GM12878 (cell line): ENCODE measurements around the gene BTBD9. TPM values are rescaled to one million over a fixed set of nuclear protein-coding genes. Genes with fewer than 3 reads are reported as not detected.

Experiments
- ATAC-seq: fragments of 200-7000 bp; cut with Tn5 transposase; 3 replicates; pipeline ENCODE4 v1.9.1; 2020; ENCODE audit warnings: mild to moderate bottlenecking, moderate library complexity
- BruUV-seq: library from RNA; stranded (reverse); fragments of 400-500 nt; replicated peaks from 2 replicates; lab custom pipeline; 2021; lab: Mats Ljungman, UMichigan
- CTCF ChIA-PET: fragments of 300-600 bp; sonication (Branson Sonifier 250); formaldehyde crosslinking; extraction: SDS; loops from one replicate; lab custom pipeline; 2021; ENCODE audit warnings: inconsistent platforms; lab: Yijun Ruan, JAX
- POLR2A ChIA-PET: fragments of 350-600 bp; formaldehyde crosslinking; extraction: SDS; loops from one replicate; lab custom pipeline; 2021; ENCODE audit warnings: inconsistent platforms; lab: Charles Lee
- RAD21 ChIA-PET: fragments of 300-600 bp; sonication (Branson Sonifier 250); formaldehyde crosslinking; loops from one replicate; lab custom pipeline; 2023; ENCODE audit warnings: antibody characterized with exemption; ENCODE audit not compliant: unreplicated experiment; lab: Charles Lee
- SMC1A ChIA-PET: fragments of 300-600 bp; sonication (Branson Sonifier 250); formaldehyde crosslinking; loops from one replicate; lab custom pipeline; 2023; ENCODE audit not compliant: unreplicated experiment, uncharacterized antibody; lab: Charles Lee
- DNase-seq: peaks from one replicate; pipeline ENCODE4 v3.0.0-alpha.2; 2011; ENCODE audit warnings: low read depth, low spot score
- FAIRE-seq: peaks from 3 replicates; lab custom pipeline; 2011; peaks lifted over from hg19 to GRCh38; lab: Jason Lieb, UNC
- H2AFZ ChIP-seq: 2 replicates; pipeline ENCODE4 v1.6.0; 2011; ENCODE audit warnings: low read depth, low read length, control low read depth; ENCODE audit not compliant: control insufficient read depth
- H3K27ac ChIP-seq: 2 replicates; pipeline ENCODE4 v1.5.1; 2011; ENCODE audit warnings: control low read depth; ENCODE audit not compliant: control insufficient read depth, insufficient read depth
- H3K27me3 ChIP-seq, 2 experiments: replicated peaks in 1 of 2; 2 replicates each; pipeline versions ENCODE4 v1.6.0 to v1.6.1; 2011; ENCODE audit warnings: low read length in 1 of 2; ENCODE audit not compliant: control insufficient read depth in 2 of 2, insufficient read depth in 2 of 2
- H3K36me3 ChIP-seq, 2 experiments: 2 replicates each; pipeline ENCODE4 v1.5.1; 2011; ENCODE audit warnings: low read length in 1 of 2; ENCODE audit not compliant: control insufficient read depth in 2 of 2, insufficient read depth in 2 of 2
- H3K4me1 ChIP-seq: 2 replicates; pipeline ENCODE4 v1.6.1; 2011; ENCODE audit warnings: mild to moderate bottlenecking, low read length, moderate library complexity, mixed read lengths; ENCODE audit not compliant: control insufficient read depth, insufficient read depth
- H3K4me2 ChIP-seq: 2 replicates; pipeline ENCODE4 v1.6.0; 2011; ENCODE audit warnings: control low read depth; ENCODE audit not compliant: control insufficient read depth, insufficient read depth
- H3K4me3 ChIP-seq: fragments of 200-600 bp; sonication (generic); 2 replicates; pipeline ENCODE4 v1.5.1; 2016
- H3K79me2 ChIP-seq: 2 replicates; pipeline ENCODE4 v1.6.0; 2011; ENCODE audit warnings: low read length; ENCODE audit not compliant: control insufficient read depth, insufficient read depth
- H3K9ac ChIP-seq: 2 replicates; pipeline ENCODE4 v1.8.0; 2011; ENCODE audit warnings: low read length, control low read depth, mixed read lengths; ENCODE audit not compliant: control insufficient read depth, insufficient read depth
- H3K9me3 ChIP-seq: replicated peaks from 3 replicates; pipeline ENCODE4 v1.5.1; 2011; ENCODE audit warnings: mild to moderate bottlenecking, low read length; ENCODE audit not compliant: control insufficient read depth, insufficient read depth
- H4K20me1 ChIP-seq: 2 replicates; pipeline ENCODE4 v1.6.0; 2011; ENCODE audit not compliant: control insufficient read depth, insufficient read depth
- ATF7 ChIP-seq: fragments of 450-650 bp; IDR thresholded peaks from 2 replicates; pipeline ENCODE4 v1.6.1; 2016; ENCODE audit warnings: low read depth, mild to moderate bottlenecking
- BACH1 ChIP-seq: fragments of 450-650 bp; IDR thresholded peaks from 2 replicates; pipeline ENCODE4 v1.6.1; 2017; ENCODE audit warnings: mild to moderate bottlenecking, borderline replicate concordance
- POU2F2 ChIP-seq: IDR thresholded peaks from 3 replicates; pipeline ENCODE4 v1.6.1; 2011; ENCODE audit warnings: low read depth, mild to moderate bottlenecking, low read length, borderline replicate concordance
- ZNF217 ChIP-seq: fragments of 450-650 bp; IDR thresholded peaks from 2 replicates; pipeline ENCODE4 v1.6.1; 2017; ENCODE audit warnings: antibody characterized with exemption, mild to moderate bottlenecking
- WGBS: methylation state at CpG from one replicate; pipeline ENCODE4 v1.1.6; 2016; ENCODE audit warnings: low lambda C conversion rate; ENCODE audit not compliant: insufficient replicate concordance, insufficient coverage; ENCODE audit errors: missing lambda C conversion rate; 5-methylcytosine and 5-hydroxymethylcytosine counted together
- in situ Hi-C: fragments of 300-500 bp; cut with MboI; formaldehyde crosslinking; loops from 9 replicates; pipeline ENCODE4 v1.14.3; 2018; ENCODE audit warnings: mixed read lengths
- intact Hi-C: fragments of 100-400 bp; cut with micrococcal nuclease; formaldehyde crosslinking; loops from one replicate; pipeline ENCODE4 v1.14.2; 2022; ENCODE audit not compliant: unreplicated experiment
- polyA plus RNA-seq, 11 experiments: library from polyadenylated mRNA; depleted of rRNA in 4 of 11; unstranded in 6 of 11; stranded (reverse) in 5 of 11; fragments of >200 nt; fragmentation: Nextera tagmentation in 4 of 11; fragmentation: Illumina TruSeq in 1 of 11; extraction: Ambion mirVana in 4 of 11; extraction: Trizol in 1 of 11; gene quantifications; 1 replicate in 1 of 11; 2 replicates in 10 of 11; pipeline versions ENCODE4 v1.2.1 to v1.2.3, GENCODE V29; 2011 to 2016; ENCODE audit warnings: inconsistent platforms in 2 of 11, missing spikeins in 2 of 11, low read depth in 1 of 11
- total RNA-seq, 4 experiments: library from RNA; depleted of rRNA in 3 of 4; stranded (reverse); fragments of >200 nt in 3 of 4; fragmentation: Illumina TruSeq in 1 of 4; extraction: Trizol in 1 of 4; gene quantifications; 2 replicates each; pipeline versions ENCODE4 v1.2.1 to v1.2.3, GENCODE V29; 2013 to 2021
- TF ChIP-seq, protein P1 (sequence below): IDR thresholded peaks from 2 replicates; pipeline ENCODE4 v1.6.1; 2012; ENCODE audit warnings: improper control_type of control experiment, low read depth, low read length; ENCODE audit not compliant: insufficient replicate concordance

Gene BTBD9
- total and polyA plus RNA-seq, 10 of the 15 experiments (the other 5 are each of a cell fraction or from before 2014, with no cell fraction given) = 0.22 to 8.6 (median 4.6) TPM

- SMC1A ChIA-PET = interaction anchor here (0.7 to 2.3 kb wide), 6 partner anchors 8 to 447 kb away, joined by 3 to 20 read pairs (median 5); no protein-coding TSS in a partner anchor
- peaks cover 20% of the 10 kb centered on the region for H3K4me1 ChIP-seq
- H3K9ac ChIP-seq = no peak overlapping the region
- no peaks in the 10 kb centered on the region for H3K79me2 ChIP-seq
- RAD21 ChIA-PET = interaction anchor here (0.5 to 4.2 kb wide), 4 partner anchors 12 to 449 kb away, joined by 3 to 21 read pairs (median 4); no protein-coding TSS in a partner anchor
- in situ Hi-C loops (no loop called here), intact Hi-C loops (no loop called here)
- H3K27ac ChIP-seq = no peak overlapping the region
- H3K4me3 ChIP-seq = no peak overlapping the region
- CTCF ChIA-PET = interaction anchor here (0.6 to 2.2 kb wide), 2 partner anchors 12 to 860 kb away, joined by 3 to 19 read pairs; no protein-coding TSS in a partner anchor
- no peaks in the 10 kb centered on the region; the same call in 2 of the 3 replicates for H3K9me3 ChIP-seq
- no peaks in the 10 kb centered on the region for H4K20me1 ChIP-seq
- no peaks in the 10 kb centered on the region for H3K36me3 ChIP-seq
- no TSS peak for BruUV-seq
- no peak overlapping the region for H3K4me2 ChIP-seq
- no peak for DNase-seq
- TF ChIP-seq ATF7 (no peak), ZNF217 (no peak), BACH1 (no peak), POU2F2 (no peak)
- TF ChIP-seq, protein P1, sequence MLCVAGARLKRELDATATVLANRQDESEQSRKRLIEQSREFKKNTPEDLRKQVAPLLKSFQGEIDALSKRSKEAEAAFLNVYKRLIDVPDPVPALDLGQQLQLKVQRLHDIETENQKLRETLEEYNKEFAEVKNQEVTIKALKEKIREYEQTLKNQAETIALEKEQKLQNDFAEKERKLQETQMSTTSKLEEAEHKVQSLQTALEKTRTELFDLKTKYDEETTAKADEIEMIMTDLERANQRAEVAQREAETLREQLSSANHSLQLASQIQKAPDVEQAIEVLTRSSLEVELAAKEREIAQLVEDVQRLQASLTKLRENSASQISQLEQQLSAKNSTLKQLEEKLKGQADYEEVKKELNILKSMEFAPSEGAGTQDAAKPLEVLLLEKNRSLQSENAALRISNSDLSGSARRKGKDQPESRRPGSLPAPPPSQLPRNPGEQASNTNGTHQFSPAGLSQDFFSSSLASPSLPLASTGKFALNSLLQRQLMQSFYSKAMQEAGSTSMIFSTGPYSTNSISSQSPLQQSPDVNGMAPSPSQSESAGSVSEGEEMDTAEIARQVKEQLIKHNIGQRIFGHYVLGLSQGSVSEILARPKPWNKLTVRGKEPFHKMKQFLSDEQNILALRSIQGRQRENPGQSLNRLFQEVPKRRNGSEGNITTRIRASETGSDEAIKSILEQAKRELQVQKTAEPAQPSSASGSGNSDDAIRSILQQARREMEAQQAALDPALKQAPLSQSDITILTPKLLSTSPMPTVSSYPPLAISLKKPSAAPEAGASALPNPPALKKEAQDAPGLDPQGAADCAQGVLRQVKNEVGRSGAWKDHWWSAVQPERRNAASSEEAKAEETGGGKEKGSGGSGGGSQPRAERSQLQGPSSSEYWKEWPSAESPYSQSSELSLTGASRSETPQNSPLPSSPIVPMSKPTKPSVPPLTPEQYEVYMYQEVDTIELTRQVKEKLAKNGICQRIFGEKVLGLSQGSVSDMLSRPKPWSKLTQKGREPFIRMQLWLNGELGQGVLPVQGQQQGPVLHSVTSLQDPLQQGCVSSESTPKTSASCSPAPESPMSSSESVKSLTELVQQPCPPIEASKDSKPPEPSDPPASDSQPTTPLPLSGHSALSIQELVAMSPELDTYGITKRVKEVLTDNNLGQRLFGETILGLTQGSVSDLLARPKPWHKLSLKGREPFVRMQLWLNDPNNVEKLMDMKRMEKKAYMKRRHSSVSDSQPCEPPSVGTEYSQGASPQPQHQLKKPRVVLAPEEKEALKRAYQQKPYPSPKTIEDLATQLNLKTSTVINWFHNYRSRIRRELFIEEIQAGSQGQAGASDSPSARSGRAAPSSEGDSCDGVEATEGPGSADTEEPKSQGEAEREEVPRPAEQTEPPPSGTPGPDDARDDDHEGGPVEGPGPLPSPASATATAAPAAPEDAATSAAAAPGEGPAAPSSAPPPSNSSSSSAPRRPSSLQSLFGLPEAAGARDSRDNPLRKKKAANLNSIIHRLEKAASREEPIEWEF = no peak
- no peak for ATAC-seq
- no peaks in the 10 kb centered on the region for H3K27me3 ChIP-seq
- FAIRE-seq = no peak
- 96% methylated on average over 1 of the region's 1 CpG for WGBS
- H2AFZ ChIP-seq = no peak overlapping the region
- POLR2A ChIA-PET = interaction anchor here (0.6 to 0.7 kb wide), 3 partner anchors 211 to 765 kb away, joined by 3 to 4 read pairs (median 4); no protein-coding TSS in a partner anchor
These were observed 157.3 kb downstream of the BTBD9 start for GRCh38 chr6:38482466-38482865.
